ENCODE measurements around the gene GPR137.
A peak's percentile ranks its signal among the peaks of the same experiment; 100 is the strongest.

The GPR137 gene

DNA sequence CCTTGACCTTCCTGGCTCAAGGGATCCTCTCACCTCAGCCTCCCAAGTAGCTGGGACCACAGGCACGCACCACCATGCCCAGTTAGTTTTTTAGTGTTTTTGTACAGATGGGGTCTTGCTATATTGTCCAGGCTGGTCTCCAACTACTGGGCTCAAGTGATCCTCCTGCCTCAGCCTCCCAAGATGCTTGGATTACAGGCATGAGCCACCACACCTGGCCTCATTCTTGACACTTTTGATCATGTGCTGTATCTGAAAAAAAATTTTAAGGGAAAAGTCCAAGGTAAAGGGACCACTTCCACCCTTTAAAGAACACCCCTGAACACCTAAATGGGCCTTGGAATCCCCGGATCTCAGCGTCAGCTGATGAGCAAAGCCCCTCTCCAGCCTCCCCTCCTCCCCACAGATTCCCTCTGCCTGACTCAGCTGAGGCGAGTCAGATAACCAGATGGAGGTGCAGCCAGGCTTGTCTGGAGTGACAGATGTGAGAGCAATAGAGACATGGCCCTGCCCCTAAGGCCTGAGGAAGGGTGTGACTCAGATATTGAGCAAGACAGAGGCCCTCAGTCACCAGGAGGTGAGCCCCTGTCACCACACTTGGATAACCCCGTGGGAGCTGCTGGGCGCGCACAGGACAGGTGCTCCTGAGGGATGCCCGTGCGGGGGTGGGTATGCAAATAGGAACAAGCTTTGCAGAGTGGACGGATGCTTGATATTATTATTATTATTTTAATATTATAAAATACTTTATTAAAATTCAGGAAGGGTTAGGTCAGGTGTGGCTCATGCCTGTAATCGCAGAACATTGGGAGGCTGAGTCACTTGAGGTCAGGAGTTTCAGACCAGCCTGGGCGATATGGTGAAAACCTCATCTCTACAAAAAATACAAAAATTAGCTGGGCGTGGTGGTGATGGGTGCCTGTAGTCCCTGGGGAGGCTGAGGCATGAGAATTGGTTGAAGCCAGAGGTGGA lies 49.4 kb downstream of the GPR137 start:
- H3K4me3 ChIP-seq (ENCODE audit: low read depth, low read length): no peak overlapping the region
- DNase-seq (ENCODE audit: low read depth): peak; percentile 97
- TF ChIP-seq MYC (IDR thresholded peaks at IDR 0.05; ENCODE audit: low read depth, low read length) (peak; percentile 60; the same call in 1 of the 2 replicates), POLR2A (IDR thresholded peaks at IDR 0.05; ENCODE audit: extremely low read depth, insufficient read length) (no peak), CTCF (IDR thresholded peaks at IDR 0.05; ENCODE audit: low read depth, low read length) (no peak)
- TF ChIP-seq, protein P1, sequence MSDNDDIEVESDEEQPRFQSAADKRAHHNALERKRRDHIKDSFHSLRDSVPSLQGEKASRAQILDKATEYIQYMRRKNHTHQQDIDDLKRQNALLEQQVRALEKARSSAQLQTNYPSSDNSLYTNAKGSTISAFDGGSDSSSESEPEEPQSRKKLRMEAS (IDR thresholded peaks at IDR 0.05; ENCODE audit: low read depth, low read length): peak; percentile 77

- DNase-seq (ENCODE audit: low read depth): no peak
- TF ChIP-seq POLR2A (IDR thresholded peaks at IDR 0.05; ENCODE audit: extremely low read depth, insufficient read length): no peak
- TF ChIP-seq CTCF (IDR thresholded peaks at IDR 0.05; ENCODE audit: low read depth, low read length): no peak
- TF ChIP-seq, protein P1 (IDR thresholded peaks at IDR 0.05; ENCODE audit: low read depth, low read length): no peak
- no peak for TF ChIP-seq MYC (IDR thresholded peaks at IDR 0.05; ENCODE audit: low read depth, low read length)
- H3K4me3 ChIP-seq (ENCODE audit: low read depth, low read length): no peak overlapping the region
Measured at GRCh38 chr11:64337538-64338249, 52.0 kb downstream of the GPR137 start.

DNA sequence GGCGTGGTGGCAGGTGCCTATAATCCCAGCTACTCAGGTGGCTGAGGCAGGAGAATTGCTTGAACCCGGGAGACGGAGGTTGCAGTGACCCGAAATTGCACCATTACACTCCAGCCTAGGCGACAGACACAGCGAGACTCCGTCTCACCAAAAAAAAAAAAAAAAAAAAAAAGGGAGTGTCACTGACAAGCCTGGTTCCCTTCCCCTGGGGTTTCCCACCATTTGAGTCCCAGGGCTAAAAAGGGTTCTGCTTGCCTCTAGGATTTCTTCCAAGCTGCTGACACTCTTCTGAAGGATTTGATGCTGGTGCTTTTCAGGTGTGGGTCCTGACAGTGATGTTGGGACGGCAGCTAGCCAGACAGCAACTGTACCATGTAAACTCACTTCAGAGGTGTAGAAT lies 53.1 kb downstream of the GPR137 start:
- DNase-seq (ENCODE audit: low read depth): no peak
- H3K4me3 ChIP-seq (ENCODE audit: low read depth, low read length): no peak overlapping the region
- TF ChIP-seq MYC (IDR thresholded peaks at IDR 0.05; ENCODE audit: low read depth, low read length): no peak
- TF ChIP-seq CTCF (IDR thresholded peaks at IDR 0.05; ENCODE audit: low read depth, low read length): no peak
- TF ChIP-seq, protein P1 (IDR thresholded peaks at IDR 0.05; ENCODE audit: low read depth, low read length): no peak
- no peak for TF ChIP-seq POLR2A (IDR thresholded peaks at IDR 0.05; ENCODE audit: extremely low read depth, insufficient read length)

Measured in NB4 (cell line).